GM19043 (cell line): ENCODE measurements around the gene AP1B1.
"Not testable (repeated sequence)": the region's sequence is repeated elsewhere in the genome, so short reads cannot be mapped to it uniquely, and the experiment has no call there.

Experiments
- ATAC-seq: cut with Tn5 transposase; IDR thresholded peaks from one replicate; pipeline ENCODE4 v1.9.1; 2021; ENCODE audit warnings: low read depth; ENCODE audit not compliant: unreplicated experiment

Gene AP1B1

DNA sequence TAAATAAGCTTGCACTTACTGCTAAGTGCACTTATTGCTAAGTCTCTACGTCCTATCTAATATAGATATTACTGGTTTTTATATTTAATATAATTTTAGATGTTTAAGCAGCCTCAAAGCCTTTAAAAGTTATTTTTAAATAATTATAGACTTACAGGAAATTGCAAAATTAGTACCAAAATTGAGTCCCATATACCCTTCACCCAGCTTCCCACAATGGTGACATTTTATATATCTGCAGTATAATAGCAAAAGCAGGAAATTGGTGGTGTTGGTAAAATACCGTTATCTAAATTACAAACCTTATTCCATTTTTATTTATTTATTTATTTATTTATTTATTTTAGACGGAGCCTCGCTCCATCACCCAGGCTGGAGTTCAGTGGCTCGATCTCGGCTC lies 1.9 kb upstream of the AP1B1 start:
- no peak for ATAC-seq

DNA sequence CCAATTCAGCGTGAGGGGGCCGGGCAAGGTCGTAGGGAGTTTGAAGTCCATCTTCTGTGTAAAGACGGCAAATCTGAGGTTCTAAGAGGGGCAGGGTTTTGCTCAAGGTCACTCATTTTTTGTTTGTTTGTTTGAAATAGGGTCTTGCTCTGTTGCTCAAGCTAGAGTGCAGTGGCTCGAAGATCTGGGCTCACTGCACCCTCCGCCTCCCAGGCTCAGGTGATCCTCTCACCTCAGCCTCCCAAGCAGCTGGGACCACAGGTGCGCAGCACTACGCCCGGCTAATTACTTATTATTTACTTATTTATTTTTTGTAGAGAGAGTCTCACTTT lies 355 bp upstream of the AP1B1 start:
- peak; percentile 11 for ATAC-seq

DNA sequence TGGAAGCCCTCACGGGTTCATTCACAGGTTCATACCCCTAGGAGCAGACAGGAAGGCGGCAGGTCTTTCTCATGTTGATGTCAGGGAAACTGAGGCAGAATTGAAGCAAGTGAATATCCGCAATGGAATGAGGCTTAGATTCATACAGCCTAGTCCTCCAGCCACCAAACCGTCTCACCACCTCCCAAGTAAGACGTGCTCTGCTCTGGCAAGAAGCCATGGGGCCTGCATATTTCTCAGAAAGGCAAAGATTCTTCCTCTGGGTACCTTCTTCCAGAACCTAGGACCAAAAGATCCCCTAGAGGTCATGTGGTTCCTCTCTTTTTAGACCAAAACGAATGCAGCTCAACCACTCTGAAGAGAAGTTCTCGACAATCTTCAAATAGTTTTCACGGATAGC lies 1.7 kb downstream of the AP1B1 start:
- no peak for ATAC-seq

DNA sequence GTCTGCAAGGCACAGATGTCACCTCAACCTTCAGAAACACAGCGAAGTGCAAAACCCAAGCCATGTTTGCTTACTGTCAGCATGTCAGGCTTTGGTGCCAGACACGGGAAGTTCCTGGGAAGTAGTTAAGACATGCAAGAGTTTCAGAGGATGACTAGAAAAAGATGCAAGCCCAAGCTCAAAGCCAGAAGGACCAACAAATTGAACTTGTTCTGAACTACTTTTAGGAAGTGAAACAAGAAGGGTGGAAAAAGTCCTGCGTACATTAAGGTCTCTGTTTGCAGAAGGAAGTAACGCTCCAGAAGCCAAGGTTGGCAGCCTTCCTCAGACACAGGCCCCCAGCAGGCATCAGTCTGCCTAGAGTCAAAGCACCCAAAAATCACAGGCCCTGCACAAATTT lies 2.6 kb downstream of the AP1B1 start:
- no peak for ATAC-seq

DNA sequence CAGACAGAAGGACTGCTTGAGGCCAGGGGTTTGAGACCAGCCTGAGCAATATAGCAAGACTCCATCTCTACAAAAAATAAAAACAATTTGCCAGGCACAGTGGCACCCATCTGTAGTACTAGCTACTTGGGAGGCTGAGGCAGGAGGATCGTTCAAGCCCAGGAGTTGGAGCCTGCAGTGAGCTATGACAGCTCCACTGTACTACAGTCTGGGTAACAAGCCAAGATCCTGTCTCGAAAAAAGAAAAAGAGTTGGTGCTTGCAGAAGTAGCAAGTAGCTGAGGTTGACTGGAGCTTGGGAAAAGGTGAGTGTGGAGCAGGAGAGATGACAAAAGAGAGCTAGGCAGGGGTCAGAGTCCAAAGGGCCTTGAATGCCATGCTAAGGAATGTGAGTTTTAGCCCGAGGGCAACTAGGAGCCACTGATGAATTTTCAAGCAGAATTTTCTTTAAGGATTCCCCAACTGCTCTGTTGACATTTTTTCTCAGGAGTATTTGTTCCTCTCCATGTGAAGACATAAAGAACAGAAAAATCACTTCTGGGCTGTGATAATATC lies 3.1 kb downstream of the AP1B1 start:
- no peak for ATAC-seq

DNA sequence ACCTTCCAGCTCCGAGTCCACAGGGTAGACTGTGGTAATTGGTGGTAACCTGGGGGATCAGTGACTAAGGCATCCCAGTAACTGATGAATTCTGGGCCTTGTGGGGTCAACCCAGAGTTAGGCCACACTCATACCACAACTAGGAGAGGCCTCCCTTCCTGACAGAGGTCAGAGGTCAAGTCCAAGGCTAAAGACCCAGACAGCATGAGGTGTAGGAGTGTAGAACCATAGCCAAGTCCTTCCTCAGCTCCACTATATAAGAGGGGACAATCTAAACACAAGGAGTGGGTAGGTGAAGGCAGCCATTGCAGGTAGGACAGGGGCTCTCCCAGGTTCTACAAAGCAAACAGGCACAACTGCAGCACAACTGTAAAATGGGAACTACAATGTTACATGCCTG lies 4.6 kb downstream of the AP1B1 start:
- ATAC-seq = no peak

DNA sequence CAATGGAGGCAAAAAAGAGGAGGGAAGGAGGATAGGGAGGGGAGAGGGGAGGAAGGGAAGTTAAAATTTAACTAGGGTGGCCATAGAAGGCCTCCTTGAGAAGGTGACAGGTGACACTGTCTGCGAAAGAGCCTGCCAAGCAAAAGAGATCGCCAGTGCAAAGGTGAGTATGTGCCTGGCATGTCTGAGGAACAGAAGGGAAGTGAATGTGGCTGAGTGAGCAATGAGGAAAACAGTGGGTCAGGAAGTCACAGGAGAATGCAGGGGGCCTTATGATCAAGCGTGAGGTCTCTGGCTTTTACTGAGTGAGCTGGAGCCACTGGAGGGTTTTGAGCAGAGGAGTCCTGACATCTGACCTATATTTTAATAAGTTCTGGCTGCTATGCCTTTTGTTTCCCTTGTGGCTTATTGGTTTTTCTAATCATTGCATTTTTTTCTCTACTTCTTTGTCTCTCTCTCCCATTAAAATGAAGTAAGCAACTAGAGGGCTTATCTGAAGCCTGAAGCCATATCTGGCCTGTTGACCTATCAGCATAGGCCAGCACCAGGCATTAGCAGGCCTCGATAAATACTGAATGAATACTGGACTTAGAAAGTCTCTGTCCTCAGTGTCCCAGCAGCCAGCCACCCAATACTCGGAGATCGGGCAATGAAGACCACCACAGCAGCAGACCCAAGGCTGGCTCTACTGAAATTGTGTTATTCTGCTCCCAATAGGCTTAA lies 5.6 kb downstream of the AP1B1 start:
- ATAC-seq = no peak

- no peak for ATAC-seq
Measured at GRCh38 chr22:29380856-29381255, 7.5 kb downstream of the AP1B1 start.

GRCh38 chr22:29380032-29380781 lies 8.2 kb downstream of the AP1B1 start:
- ATAC-seq = no peak

DNA sequence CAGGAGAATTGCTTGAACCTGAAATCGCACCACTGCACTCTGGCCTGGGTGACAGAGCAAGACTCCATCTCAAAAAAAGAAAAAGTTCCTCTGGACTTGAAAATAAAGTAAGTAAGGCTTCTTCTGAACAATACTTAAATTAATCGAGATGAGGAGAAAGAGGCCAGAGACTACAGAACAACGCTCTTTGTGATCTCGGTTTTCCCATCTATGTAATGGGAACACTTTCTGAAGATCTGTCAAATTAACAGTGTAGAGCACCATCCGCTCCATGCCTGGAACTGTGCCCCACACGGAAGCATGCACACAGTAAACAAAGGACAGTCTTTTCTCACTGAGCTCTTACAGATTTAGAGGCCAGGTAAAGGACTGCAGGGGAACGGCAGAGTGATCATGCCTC lies 9.1 kb downstream of the AP1B1 start:
- no peak for ATAC-seq

DNA sequence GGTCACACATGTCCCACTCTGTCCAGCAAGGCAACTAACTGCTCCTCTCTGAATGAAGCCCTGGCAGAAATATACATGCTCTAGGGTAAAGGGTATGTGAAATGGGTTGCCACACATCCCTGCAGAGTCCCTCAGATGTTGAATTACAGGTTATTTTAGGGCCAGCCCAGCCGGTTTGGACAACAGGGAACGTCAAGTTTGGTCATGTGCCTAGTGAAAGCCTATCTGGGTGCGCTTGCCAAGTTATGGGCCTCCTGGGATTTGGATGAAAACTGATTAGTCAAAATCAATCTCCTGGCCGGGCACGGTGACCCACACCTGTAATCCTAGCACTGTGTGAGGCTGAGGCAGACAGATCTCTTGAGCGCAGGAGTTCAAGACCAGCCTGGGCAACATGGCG lies 10.4 kb downstream of the AP1B1 start:
- no peak for ATAC-seq

DNA sequence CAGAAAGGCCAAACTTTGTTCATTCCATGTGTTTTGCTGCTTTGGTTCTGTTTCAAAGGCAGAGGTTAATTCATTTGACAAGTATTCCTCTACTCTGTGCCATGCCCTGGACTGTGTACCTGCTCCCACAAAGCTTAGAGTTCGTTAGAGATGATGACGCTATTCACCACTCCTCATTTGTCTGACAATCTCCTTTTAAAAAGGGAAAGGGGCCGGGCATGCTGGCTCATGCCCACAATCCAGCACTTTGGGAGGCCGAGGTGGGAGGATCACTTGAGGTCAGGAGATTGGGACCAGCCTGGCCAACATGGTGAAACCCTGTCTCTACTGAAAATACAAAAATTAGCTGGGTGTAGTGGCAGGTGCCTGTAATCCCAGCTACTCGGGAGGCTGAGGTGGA lies 11.7 kb downstream of the AP1B1 start:
- not testable (repeated sequence) for ATAC-seq

- no peak for ATAC-seq
Measured at GRCh38 chr22:29375398-29376076, 12.8 kb downstream of the AP1B1 start.

- not testable (repeated sequence) for ATAC-seq
Measured at GRCh38 chr22:29374806-29375205, 13.6 kb downstream of the AP1B1 start.

- ATAC-seq = no peak
Measured at GRCh38 chr22:29374401-29374800, 14.0 kb downstream of the AP1B1 start.

GRCh38 chr22:29370537-29370936 lies 17.8 kb downstream of the AP1B1 start:
- ATAC-seq = no peak

GRCh38 chr22:29369460-29369859 lies 18.9 kb downstream of the AP1B1 start:
- ATAC-seq = no peak

- ATAC-seq = no peak
Measured at GRCh38 chr22:29359469-29359868, 28.9 kb downstream of the AP1B1 start.

GRCh38 chr22:29357193-29357890 lies 31.0 kb downstream of the AP1B1 start:
- not testable (repeated sequence) for ATAC-seq

DNA sequence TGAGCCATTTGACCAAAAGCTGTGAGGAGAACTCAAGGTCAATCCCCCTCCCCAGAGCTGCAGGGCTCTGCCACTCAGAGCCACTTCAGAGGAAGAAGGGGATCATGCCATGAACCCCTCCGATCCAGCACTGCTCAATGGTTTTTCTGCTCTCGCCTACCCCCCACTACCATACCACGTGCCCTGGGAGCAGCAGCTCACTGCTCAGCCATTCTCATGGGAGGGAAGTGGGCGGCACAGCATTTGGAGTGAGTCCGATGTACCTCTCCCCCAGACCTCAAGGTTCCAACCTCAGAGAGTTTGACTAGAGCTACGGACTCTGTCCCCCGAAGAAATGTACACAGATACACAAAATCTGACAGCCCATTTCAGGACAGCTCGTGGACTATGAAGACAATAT lies 34.5 kb downstream of the AP1B1 start:
- ATAC-seq = no peak

GRCh38 chr22:29353286-29353685 lies 35.1 kb downstream of the AP1B1 start:
- ATAC-seq = no peak
